Right kidney (tissue), 1 donor: ENCODE results near the gene MRGPRF.

Experiments
- DNase-seq: peaks from one replicate; pipeline ENCODE4 v3.0.0-alpha.2; 2016

MRGPRF gene

DNA sequence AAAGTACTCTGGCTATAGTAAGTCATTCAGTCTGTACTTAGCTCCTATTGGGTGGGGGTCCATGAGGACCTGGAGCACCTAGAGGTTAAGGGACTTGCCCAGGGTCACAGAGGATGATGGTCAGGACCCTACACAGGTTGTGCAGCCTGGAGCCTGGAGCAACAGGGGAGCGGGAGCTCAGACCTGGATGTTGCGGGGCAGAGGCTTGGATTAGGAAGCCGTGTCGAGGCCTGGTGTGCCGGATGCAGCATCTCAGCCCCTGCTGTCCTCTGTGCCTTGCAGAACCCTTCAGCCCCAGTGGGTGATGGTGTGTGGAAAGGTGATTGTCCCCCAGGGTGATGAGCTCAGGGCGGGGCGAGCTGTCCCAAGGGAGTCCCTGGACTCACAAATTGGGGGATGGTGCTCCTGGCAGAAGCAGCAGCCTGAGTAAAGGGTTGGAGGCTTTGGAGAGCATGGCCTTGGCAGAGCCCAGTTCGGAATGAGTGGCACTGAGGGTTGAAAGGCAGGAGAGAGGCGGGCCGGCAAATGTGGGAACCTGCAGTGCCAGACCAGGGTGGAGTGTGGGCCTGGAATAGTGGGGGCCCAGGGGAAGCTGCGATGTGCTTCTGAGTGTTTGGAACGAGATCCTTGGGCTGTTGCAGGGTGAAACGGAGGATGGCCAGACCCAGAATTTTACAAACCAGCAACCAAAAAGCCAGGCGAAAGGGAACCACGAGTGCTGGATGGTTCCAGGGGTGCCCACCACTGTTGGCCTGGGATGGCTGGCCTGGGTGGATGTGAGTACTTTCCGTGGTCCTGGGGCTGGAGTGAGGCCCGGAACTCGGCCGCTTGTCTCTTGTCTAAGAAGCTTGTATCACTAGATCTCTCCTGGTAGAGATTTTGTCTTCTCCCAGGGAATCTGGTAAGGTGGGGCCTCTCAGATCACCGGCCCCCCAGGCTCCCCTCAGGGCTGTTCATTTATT, 38.6 kb upstream of the MRGPRF start:
- DNase-seq = no peak

DNA sequence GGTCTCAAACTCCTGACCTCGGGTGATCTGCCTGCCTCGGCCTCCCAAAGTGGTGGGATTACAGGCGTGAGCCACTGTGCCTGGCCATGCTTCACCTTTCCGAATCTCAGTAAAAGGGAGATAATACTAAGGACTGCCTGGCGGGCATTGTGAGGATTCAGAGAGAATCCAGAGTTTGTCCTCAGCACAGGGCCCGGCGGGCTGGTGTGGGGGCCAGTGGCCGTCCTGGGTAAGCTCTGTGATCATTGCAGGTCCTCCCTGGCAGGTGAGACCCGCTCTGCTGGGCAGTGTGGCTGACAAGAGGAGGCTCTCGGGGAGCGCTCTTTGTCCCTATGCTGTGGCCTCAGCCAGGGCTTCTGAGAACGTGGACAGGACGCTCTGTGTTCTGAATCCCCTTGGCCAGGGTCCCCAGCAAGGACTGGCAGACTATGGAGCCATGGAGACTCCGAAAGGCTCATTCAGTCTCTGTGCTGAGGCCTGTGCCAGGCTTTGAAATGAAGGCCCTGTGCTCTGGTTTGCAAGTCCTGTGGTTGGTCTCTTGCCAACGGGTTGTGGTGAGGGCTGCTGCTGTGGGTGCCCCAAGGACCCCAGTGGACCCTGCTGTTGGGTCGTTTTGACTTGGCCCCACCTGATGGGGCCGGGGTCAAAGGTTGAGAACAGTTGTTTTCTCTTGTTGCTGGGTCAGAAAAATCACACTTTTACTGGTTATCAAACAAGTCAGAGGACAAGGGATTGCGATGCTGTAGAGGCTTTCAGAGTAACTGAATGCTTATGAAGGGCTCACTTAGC, 37.7 kb upstream of the MRGPRF start:
- DNase-seq = no peak

DNA sequence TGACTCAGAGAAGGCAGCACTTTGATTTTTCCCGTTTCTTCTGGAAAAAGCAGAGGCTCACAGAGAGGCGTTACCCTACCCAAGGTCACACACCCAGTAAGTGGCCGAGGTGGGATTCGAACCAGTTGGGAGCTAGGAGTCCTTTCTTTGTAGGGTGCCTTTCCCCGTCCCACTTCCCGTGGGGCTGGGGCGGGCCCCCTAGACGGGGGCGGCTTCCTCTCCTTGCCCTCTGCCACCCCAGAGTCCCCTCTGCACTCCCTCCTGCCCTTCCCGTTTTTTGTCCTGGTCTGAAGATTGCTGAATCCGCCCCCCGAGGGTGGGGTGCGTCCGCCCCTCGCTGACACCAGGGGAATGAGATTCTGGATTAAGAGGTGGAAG, 36.4 kb upstream of the MRGPRF start:
- no peak for DNase-seq

- peak; percentile 86 for DNase-seq
Observed at GRCh38 chr11:69048694-69049489, 35.8 kb upstream of the MRGPRF start, which contains the start of gene TPCN2. Gene TPCN2, plus strand, starts transcription at chr11:69048932. Its CDS starts 66 bp downstream, at chr11:69048998.

DNA sequence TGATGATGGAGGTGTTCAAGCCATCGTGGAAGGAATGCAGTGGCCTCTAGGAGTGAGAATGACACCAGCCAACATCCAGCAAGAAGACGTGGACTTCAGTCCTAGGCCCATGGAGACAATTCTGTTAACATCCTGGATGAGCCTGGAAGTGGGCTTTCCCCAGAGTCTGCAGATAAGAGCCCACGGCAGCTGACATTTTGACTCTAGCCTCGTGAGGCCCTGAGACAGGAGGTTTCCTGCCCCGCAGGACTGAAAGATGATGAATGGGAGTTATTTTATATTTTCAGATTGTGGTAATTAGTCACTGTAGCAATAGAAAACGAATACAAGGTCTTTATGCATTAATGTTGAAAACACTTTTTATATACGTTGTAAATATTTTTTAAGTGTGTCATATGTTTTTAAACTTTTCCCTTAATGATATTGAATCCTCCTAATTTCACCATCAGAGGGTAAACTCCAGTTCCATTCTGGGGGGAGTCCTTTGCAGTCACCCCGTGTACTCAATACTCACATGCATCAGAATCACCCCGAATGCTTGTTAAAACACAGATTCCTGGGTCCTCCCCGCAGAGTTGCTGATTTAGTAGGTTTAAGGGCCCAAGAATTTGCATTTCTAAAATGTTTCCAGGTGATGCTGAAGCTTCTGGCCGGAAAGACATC, 35.1 kb upstream of the MRGPRF start:
- DNase-seq = no peak

- DNase-seq = peak; percentile 74
Observed at GRCh38 chr11:69044111-69045013, 31.3 kb upstream of the MRGPRF start.

DNA sequence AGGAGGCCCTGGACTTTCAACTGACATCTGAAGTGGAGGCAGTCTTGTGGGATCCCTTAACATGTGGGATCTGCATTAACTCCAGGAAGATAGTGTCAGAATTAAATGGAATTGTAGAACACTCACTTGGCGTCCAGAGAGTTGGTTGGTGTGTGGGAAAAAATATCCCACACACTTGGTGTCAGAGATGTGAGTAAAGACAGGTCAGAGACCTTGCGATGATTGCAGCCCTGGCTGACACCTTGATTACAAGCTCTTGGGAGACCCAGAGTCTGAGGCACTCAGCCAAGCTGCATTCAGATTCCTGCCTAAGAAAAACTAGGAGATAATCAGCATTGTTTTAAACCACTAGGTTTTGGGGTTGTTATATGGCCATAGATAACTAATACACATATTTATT, 28.5 kb upstream of the MRGPRF start:
- no peak for DNase-seq

DNA sequence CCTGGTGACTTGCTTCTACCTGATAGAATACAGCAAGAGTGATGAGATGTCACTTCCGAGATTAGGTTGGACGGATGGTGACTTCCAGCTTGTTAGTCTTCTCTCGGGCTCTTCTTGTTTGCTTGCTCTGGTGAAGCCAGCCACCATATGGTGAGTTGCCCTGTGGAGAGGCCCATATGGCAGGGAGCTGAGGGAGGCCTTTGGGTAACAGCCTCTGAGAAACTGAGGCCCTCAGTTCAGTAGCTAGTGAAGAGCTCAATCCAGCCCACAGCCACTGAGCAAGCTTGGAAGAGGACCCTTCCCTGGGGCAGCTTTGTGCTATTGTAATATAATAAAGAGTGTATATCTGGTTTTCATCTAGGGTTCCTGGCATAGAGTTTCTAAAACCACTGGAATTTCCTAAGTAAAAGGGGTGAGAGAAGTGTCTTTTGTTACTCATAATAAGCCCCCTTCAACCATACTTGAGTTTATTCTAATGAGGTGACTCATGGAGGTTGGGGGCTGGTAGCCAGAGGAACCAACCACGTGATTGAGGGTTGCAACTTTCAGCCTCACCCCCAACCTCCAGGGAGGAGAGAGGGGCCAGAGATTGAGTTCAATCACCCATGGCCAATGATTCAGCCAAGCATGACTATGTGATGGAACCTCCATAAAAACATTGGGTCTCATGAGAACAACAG, 27.7 kb upstream of the MRGPRF start:
- DNase-seq = no peak

GRCh38 chr11:69040051-69040450, 27.0 kb upstream of the MRGPRF start:
- no peak for DNase-seq

- no peak for DNase-seq
Observed at GRCh38 chr11:69039501-69039900, 26.5 kb upstream of the MRGPRF start.

GRCh38 chr11:69037544-69037943, 24.5 kb upstream of the MRGPRF start:
- no peak for DNase-seq

GRCh38 chr11:69037074-69037473, 24.0 kb upstream of the MRGPRF start:
- no peak for DNase-seq

DNA sequence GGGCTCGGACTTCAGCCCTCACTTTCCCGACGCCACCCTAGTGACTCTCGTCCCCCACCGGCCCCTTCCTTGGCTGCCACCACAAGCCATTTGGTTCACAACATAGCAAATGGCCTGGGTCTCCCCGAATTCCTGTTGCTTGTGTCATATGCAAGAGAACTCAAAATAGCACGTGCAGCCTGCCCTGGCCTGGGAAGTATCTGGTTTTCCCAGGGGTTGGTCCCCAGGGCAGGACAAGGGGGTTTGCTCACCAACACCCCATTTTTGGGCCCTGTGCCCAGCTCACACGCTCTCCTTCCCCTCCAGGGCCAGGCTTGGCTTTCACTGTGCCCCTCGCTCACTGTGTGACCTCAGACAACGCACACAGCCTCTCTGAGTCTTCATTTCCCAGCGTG, 22.9 kb upstream of the MRGPRF start:
- DNase-seq = no peak

GRCh38 chr11:69035150-69035945, 22.3 kb upstream of the MRGPRF start:
- no peak for DNase-seq

- no peak for DNase-seq
Observed at GRCh38 chr11:69034123-69034867, 21.2 kb upstream of the MRGPRF start.

- DNase-seq = no peak
Observed at GRCh38 chr11:69033431-69033830, 20.4 kb upstream of the MRGPRF start.

DNA sequence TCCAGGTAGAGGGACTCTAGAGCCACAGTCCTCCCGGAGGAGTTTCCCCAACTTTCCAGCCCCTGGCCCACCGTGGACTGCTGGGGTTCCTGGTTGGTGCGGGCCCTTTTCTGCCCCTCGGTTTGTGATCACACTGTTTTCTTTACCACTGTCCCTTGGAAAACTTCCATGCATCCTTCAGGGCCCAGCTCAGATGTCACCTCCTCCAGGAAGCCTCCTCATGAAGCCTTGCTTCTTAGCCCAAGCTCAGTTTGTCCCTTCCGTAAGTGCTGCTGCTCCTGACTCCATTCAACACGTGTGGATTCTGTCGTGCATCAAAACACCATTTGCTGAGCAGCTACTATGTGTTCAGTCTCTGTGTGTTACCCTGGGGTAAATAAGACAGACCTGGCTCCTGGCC, 19.8 kb upstream of the MRGPRF start:
- DNase-seq = no peak

GRCh38 chr11:69030301-69030700, 17.3 kb upstream of the MRGPRF start:
- no peak for DNase-seq
